Neural progenitor cell (in vitro differentiated cells): ENCODE measurements around the gene WNT9A. TPM values are rescaled to one million over a fixed set of nuclear protein-coding genes. Genes with fewer than 3 reads are reported as not detected.

Experiments used
- DNase-seq: peaks from one replicate; pipeline ENCODE4 v3.0.0-alpha.2; 2016; ENCODE audit warnings: low spot score
- H2AFZ ChIP-seq: fragments of 200-600 bp; sonication (generic); replicated peaks from 2 replicates; pipeline ENCODE4 v1.6.1; 2016; ENCODE audit warnings: antibody characterized with exemption
- H3F3A ChIP-seq: fragments of 200-600 bp; sonication (generic); 2 replicates; pipeline ENCODE4 v1.6.1; 2016; ENCODE audit warnings: antibody characterized with exemption, low read depth
- H3K27ac ChIP-seq: fragments of 200-600 bp; sonication (generic); 2 replicates; pipeline ENCODE4 v1.5.1; 2016; ENCODE audit warnings: mild to moderate bottlenecking
- H3K27me3 ChIP-seq: fragments of 200-600 bp; sonication (generic); 2 replicates; pipeline ENCODE4 v1.6.1; 2016; ENCODE audit warnings: mild to moderate bottlenecking, moderate library complexity
- H3K36me3 ChIP-seq: fragments of 200-600 bp; sonication (generic); 2 replicates; pipeline ENCODE4 v1.5.1; 2016
- H3K4me1 ChIP-seq: fragments of 200-600 bp; sonication (generic); 2 replicates; pipeline ENCODE4 v1.6.1; 2016; ENCODE audit warnings: mixed run types
- H3K4me2 ChIP-seq: fragments of 200-600 bp; sonication (generic); 2 replicates; pipeline ENCODE4 v1.6.1; 2016
- H3K4me3 ChIP-seq: fragments of 200-600 bp; sonication (generic); 2 replicates; pipeline ENCODE4 v1.5.1; 2016
- H3K79me2 ChIP-seq: fragments of 200-600 bp; sonication (generic); 2 replicates; pipeline ENCODE4 v1.6.1; 2016; ENCODE audit warnings: low read depth
- H3K9ac ChIP-seq: fragments of 200-600 bp; sonication (generic); 2 replicates; pipeline ENCODE4 v1.6.1; 2016
- H3K9me3 ChIP-seq: fragments of 200-600 bp; sonication (generic); 2 replicates; pipeline ENCODE4 v1.5.1; 2016; ENCODE audit warnings: low read depth
- H4K20me1 ChIP-seq: fragments of 200-600 bp; sonication (generic); 2 replicates; pipeline ENCODE4 v1.6.1; 2016; ENCODE audit warnings: low read depth
- H3K27ac Mint-ChIP-seq: 3 replicates; pipeline ENCODE4 v1.8.0; 2021; ENCODE audit warnings: mixed read lengths
- H3K27me3 Mint-ChIP-seq: 2 replicates; pipeline ENCODE4 v1.8.0; 2022; ENCODE audit warnings: low read depth, mild to moderate bottlenecking, inconsistent platforms, moderate library complexity, mixed read lengths; ENCODE audit not compliant: insufficient read depth
- H3K36me3 Mint-ChIP-seq: 3 replicates; pipeline ENCODE4 v1.8.0; 2021; ENCODE audit warnings: mixed read lengths
- H3K4me1 Mint-ChIP-seq: 3 replicates; pipeline ENCODE4 v1.8.0; 2021; ENCODE audit warnings: mixed read lengths
- H3K4me3 Mint-ChIP-seq: 3 replicates; pipeline ENCODE4 v1.8.0; 2021; ENCODE audit warnings: mild to moderate bottlenecking, moderate library complexity, mixed read lengths
- H3K9me3 Mint-ChIP-seq: 3 replicates; pipeline ENCODE4 v1.8.0; 2020; ENCODE audit warnings: mixed read lengths
- EZH2 ChIP-seq: fragments of 200-600 bp; sonication (generic); IDR thresholded peaks from 2 replicates; pipeline ENCODE4 v1.6.1; 2017; ENCODE audit warnings: antibody characterized with exemption, mild to moderate bottlenecking, moderate library complexity
- EZH2phosphoT487 ChIP-seq: fragments of 200-600 bp; sonication (generic); IDR thresholded peaks from 2 replicates; pipeline ENCODE4 v1.6.1; 2017; ENCODE audit warnings: antibody characterized with exemption
- total RNA-seq: library from RNA; depleted of rRNA; stranded (reverse); fragments of >200 nt; gene quantifications from 2 replicates; pipeline ENCODE4 v1.2.3, GENCODE V29; 2015; ENCODE audit warnings: low replicate concordance
- TF ChIP-seq, protein P1 (sequence below): fragments of 200-600 bp; sonication (generic); IDR thresholded peaks from 2 replicates; pipeline ENCODE4 v1.5.1; 2017; ENCODE audit warnings: antibody characterized with exemption, mild to moderate bottlenecking

Gene WNT9A
- total RNA-seq, 1 donor from 2014 or later: 1.4 TPM

DNA sequence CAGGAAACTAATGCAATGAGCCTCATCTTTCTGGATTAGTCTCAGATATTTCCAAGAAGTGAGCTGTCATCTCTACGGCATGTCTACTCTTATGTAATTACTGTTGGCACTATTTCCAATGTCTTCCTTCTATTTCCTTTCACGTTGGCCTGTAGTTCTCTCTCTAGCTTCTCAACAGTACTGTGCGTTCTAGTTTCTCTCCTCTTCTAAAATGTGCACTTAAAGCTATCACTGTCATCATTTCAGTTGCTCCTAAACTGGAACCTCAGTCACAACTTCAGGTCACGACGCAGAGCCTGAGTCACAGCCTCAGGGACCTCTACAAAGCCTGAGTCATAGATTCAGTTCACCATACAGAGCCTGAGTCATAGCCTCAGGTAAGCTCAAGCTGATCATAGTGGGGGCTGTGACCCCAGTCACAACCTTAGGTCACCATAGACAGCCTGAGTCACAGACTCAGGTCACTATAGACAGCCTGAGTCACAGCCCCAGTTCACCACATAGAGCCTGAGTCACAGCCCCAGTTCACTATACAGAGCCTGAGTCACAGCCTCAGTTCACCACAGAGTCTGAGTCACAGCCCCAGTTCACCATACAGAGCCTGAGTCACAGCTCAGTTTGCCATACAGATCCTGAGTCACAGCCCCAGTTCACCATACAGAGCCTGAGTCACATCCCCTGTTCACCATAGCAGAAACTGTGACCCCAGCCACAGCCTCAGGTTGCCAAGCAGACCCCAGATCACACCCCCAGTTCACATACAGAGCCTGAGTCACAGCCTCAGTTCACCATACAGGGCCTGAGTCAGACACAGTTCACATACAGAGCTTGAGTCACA, 13.0 kb downstream of the WNT9A start:
- H3K9me3 ChIP-seq: no peaks in the 10 kb centered on the region
- Mint-ChIP-seq H3K36me3 (peaks cover 7% of the 10 kb centered on the region), H3K4me3 (no peak overlapping the region), H3K27me3 (peaks cover 10% of the 10 kb centered on the region), H3K9me3 (peaks cover 15% of the 10 kb centered on the region), H3K4me1 (peaks cover 6% of the 10 kb centered on the region), H3K27ac (peak overlapping the region; percentile 4)
- no peaks in the 10 kb centered on the region for H3K27me3 ChIP-seq
- H3K79me2 ChIP-seq: no peaks in the 10 kb centered on the region
- H3K27ac ChIP-seq: no peak overlapping the region
- no peak overlapping the region for H3K9ac ChIP-seq
- H3K4me1 ChIP-seq: no peaks in the 10 kb centered on the region
- no peak for DNase-seq
- no peaks in the 10 kb centered on the region for H4K20me1 ChIP-seq
- H2AFZ ChIP-seq: no peak overlapping the region
- H3K36me3 ChIP-seq: no peaks in the 10 kb centered on the region
- H3K4me3 ChIP-seq: no peak overlapping the region
- H3K4me2 ChIP-seq: no peak overlapping the region
- TF ChIP-seq, protein P1, sequence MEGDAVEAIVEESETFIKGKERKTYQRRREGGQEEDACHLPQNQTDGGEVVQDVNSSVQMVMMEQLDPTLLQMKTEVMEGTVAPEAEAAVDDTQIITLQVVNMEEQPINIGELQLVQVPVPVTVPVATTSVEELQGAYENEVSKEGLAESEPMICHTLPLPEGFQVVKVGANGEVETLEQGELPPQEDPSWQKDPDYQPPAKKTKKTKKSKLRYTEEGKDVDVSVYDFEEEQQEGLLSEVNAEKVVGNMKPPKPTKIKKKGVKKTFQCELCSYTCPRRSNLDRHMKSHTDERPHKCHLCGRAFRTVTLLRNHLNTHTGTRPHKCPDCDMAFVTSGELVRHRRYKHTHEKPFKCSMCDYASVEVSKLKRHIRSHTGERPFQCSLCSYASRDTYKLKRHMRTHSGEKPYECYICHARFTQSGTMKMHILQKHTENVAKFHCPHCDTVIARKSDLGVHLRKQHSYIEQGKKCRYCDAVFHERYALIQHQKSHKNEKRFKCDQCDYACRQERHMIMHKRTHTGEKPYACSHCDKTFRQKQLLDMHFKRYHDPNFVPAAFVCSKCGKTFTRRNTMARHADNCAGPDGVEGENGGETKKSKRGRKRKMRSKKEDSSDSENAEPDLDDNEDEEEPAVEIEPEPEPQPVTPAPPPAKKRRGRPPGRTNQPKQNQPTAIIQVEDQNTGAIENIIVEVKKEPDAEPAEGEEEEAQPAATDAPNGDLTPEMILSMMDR: no peak
- no peak for TF ChIP-seq EZH2
- TF ChIP-seq EZH2phosphoT487: no peak
- no peaks in the 10 kb centered on the region for H3F3A ChIP-seq

DNA sequence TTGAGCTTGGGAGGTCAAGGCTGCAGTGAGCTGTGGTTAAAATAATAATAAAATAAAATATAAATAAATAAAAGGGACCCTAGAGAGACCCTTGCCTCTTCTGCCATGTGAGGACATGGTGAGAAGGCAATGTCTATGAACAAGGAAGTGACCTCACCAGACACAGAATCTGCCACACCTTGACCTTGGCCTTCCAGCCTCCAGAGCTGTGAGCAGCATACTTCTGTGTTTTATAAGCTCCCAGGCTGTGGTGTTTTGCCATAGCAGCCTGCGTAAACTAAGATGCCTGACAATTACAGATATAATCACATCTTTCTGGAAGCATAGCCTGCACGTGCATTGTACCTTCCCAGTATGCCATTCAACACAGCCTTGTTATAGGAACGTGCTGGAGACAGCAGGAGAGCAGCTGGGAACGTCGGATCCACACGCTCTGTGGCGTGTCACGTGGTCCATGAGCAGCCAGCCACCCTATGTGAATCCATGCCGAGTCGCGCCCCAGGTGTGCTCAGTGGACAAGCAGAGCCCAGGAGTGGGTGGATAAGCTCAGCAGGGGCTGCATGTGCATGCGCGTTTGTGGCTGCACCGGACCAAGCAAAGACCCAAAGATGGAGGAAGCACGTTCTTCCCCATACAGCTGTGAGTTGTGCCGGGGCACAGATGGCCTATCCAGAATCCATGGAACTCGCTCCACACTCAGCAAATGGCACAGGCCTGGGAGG, 17.8 kb downstream of the WNT9A start:
- Histone ChIP-seq H3K4me2 (no peak overlapping the region), H3K27me3 (no peaks in the 10 kb centered on the region), H3K4me3 (no peak overlapping the region), H3K36me3 (no peaks in the 10 kb centered on the region), H3K79me2 (no peaks in the 10 kb centered on the region), H3K4me1 (peaks cover 6% of the 10 kb centered on the region), H3K9me3 (no peaks in the 10 kb centered on the region), H2AFZ (no peak overlapping the region), H3F3A (no peaks in the 10 kb centered on the region), H3K27ac (no peak overlapping the region), H3K9ac (no peak overlapping the region), H4K20me1 (no peaks in the 10 kb centered on the region)
- Mint-ChIP-seq H3K27me3 (peaks cover 9% of the 10 kb centered on the region), H3K4me1 (peaks cover 8% of the 10 kb centered on the region), H3K27ac (no peak overlapping the region), H3K36me3 (no peaks in the 10 kb centered on the region), H3K4me3 (no peak overlapping the region), H3K9me3 (peaks cover 4% of the 10 kb centered on the region)
- no peak for DNase-seq
- TF ChIP-seq, protein P1: no peak
- TF ChIP-seq EZH2phosphoT487: no peak
- TF ChIP-seq EZH2: no peak

DNA sequence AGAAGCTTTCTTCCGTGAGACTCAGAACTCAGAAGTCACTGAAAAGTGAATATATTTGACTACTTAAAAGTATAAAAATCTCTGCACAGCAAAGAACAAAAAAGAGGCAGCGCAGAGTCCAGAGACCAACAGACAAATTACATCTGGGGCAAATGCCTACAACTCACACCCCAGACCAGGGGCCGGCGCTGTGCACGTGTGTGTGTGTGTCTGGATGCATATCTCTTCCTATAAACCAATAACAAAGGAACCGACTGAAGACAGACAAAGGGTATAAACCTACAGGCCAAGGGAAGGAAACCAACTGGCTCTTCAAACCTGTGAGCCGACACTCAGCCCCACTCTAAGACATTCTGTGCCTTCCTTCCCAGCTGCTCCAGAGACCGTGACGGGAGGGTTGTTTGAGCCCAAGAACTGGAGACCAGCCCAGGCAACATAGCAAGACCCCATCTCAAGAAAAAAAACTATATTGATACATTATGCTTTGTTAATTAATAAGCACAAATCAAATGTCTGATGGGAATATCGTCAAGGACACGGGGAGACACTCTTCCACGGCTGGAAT, 18.8 kb downstream of the WNT9A start:
- H3K27ac ChIP-seq: no peak overlapping the region
- no peaks in the 10 kb centered on the region for H3K36me3 ChIP-seq
- peaks cover 8% of the 10 kb centered on the region for H3K4me1 Mint-ChIP-seq
- H3K4me3 ChIP-seq: no peak overlapping the region
- no peaks in the 10 kb centered on the region for H3K36me3 Mint-ChIP-seq
- DNase-seq: no peak
- H3K9me3 ChIP-seq: no peaks in the 10 kb centered on the region
- H3K27me3 ChIP-seq: no peaks in the 10 kb centered on the region
- TF ChIP-seq EZH2 (no peak), EZH2phosphoT487 (no peak)
- TF ChIP-seq, protein P1: no peak
- no peaks in the 10 kb centered on the region for H3K79me2 ChIP-seq
- no peak overlapping the region for H3K27ac Mint-ChIP-seq
- no peak overlapping the region for H3K4me3 Mint-ChIP-seq
- H3K9ac ChIP-seq: no peak overlapping the region
- peaks cover 10% of the 10 kb centered on the region for H3K4me1 ChIP-seq
- H3K4me2 ChIP-seq: no peak overlapping the region
- no peaks in the 10 kb centered on the region for H3F3A ChIP-seq
- H2AFZ ChIP-seq: no peak overlapping the region
- no peaks in the 10 kb centered on the region for H3K9me3 Mint-ChIP-seq
- H3K27me3 Mint-ChIP-seq: peaks cover 9% of the 10 kb centered on the region
- no peaks in the 10 kb centered on the region for H4K20me1 ChIP-seq
